IPS DF 6.9 (cell line): Measurements from ENCODE around the gene OBSCN.

Experiments used
- DNase-seq: peaks from one replicate; pipeline ENCODE4 v3.0.0-alpha.2; 2013; ENCODE audit warnings: low read depth, low spot score
- H3K27ac ChIP-seq: one replicate; pipeline ENCODE4 v1.5.1; 2013; ENCODE audit warnings: low read length, control low read depth
- H3K27me3 ChIP-seq: 2 replicates; pipeline ENCODE4 v1.6.1; 2013; ENCODE audit warnings: mild to moderate bottlenecking, low read length; ENCODE audit not compliant: control insufficient read depth, insufficient read depth
- H3K36me3 ChIP-seq: 2 replicates; pipeline ENCODE4 v1.6.1; 2013; ENCODE audit warnings: low read length; ENCODE audit not compliant: control insufficient read depth, insufficient read depth
- H3K4me1 ChIP-seq: 2 replicates; pipeline ENCODE4 v1.6.1; 2013; ENCODE audit warnings: low read length; ENCODE audit not compliant: control insufficient read depth, insufficient read depth
- H3K4me3 ChIP-seq: 2 replicates; pipeline ENCODE4 v1.5.1; 2013; ENCODE audit warnings: mild to moderate bottlenecking, low read length
- H3K9me3 ChIP-seq: 2 replicates; pipeline ENCODE4 v1.6.1; 2013; ENCODE audit warnings: low read length, inconsistent platforms; ENCODE audit not compliant: control insufficient read depth, insufficient read depth
- WGBS: extraction: QIAGEN DNeasy Blood & Tissue Kit; methylation state at CpG from one replicate; pipeline ENCODE4 v1.1.7; 2013; ENCODE audit warnings: mixed read lengths, missing lambda C conversion rate; ENCODE audit not compliant: insufficient read length, insufficient coverage; 5-methylcytosine and 5-hydroxymethylcytosine counted together

The OBSCN gene

GRCh38 chr1:228396770-228397662 is 189.2 kb downstream of the OBSCN start:
- H3K4me1 ChIP-seq = no peaks in the 10 kb centered on the region; the same call in 1 of the 2 replicates
- H3K27me3 ChIP-seq = no peaks in the 10 kb centered on the region
- WGBS = no CpG with 5 or more reads among the region's 21 CpGs
- peaks cover 34% of the 10 kb centered on the region for H3K36me3 ChIP-seq
- no peak for DNase-seq
- no peak overlapping the region for H3K27ac ChIP-seq
- H3K4me3 ChIP-seq = no peak overlapping the region
- H3K9me3 ChIP-seq = no peaks in the 10 kb centered on the region

- H3K4me1 ChIP-seq = no peaks in the 10 kb centered on the region; the same call in 1 of the 2 replicates
- WGBS = no CpG with 5 or more reads among the region's 6 CpGs
- peaks cover 34% of the 10 kb centered on the region for H3K36me3 ChIP-seq
- H3K4me3 ChIP-seq = no peak overlapping the region
- no peaks in the 10 kb centered on the region for H3K27me3 ChIP-seq
- no peak overlapping the region for H3K27ac ChIP-seq
- H3K9me3 ChIP-seq = no peaks in the 10 kb centered on the region
- no peak for DNase-seq
Measured at GRCh38 chr1:228397966-228398365, 190.1 kb downstream of the OBSCN start.

DNA sequence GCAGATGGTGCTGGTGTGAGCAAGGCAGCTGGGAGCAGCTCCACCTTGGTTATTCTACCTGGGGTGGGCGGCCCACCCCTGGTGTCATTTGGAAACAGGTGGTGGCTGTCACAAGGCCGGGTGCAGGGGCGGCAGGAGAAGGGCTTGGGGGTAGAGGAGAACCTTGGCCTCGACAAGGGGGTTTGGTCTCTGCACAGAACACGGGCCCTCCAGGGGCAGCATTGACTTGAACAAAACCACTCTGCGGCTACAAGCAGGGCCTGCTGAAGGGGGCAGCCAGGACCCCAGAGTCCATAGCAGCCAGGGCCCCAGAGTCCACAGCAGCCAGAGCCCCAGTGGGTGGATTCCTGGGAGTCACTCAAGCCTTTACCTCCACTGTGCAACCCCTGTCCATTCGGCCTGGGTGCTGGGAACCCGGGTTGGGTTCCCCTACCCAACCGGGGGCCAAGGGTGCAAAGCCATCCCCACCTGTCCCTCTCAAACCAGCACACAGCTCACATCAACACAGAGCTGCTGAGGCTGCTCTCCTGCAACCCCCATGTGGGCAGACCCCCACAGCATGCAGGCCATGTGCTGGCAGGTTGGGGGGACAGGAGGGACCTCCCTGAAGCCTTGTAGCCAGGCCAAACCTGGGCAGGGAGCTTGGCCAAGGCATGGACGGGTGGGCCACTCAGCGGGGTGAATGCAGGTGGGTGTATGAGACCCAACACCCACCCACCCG is 191.1 kb downstream of the OBSCN start:
- DNase-seq = no peak
- Histone ChIP-seq H3K27ac (no peak overlapping the region), H3K36me3 (peaks cover 34% of the 10 kb centered on the region), H3K27me3 (no peaks in the 10 kb centered on the region), H3K9me3 (no peaks in the 10 kb centered on the region), H3K4me1 (no peaks in the 10 kb centered on the region; the same call in 1 of the 2 replicates), H3K4me3 (no peak overlapping the region)
- no CpG with 5 or more reads among the region's 12 CpGs for WGBS

- no peak for DNase-seq
- H3K4me3 ChIP-seq = no peak overlapping the region
- H3K27ac ChIP-seq = no peak overlapping the region
- H3K36me3 ChIP-seq = peaks cover 34% of the 10 kb centered on the region
- no peaks in the 10 kb centered on the region; the same call in 1 of the 2 replicates for H3K4me1 ChIP-seq
- no peaks in the 10 kb centered on the region for H3K9me3 ChIP-seq
- WGBS = no CpG with 5 or more reads among the region's 14 CpGs
- no peaks in the 10 kb centered on the region for H3K27me3 ChIP-seq
Measured at GRCh38 chr1:228399531-228400236, 191.8 kb downstream of the OBSCN start.

- Histone ChIP-seq H3K27me3 (no peaks in the 10 kb centered on the region), H3K9me3 (no peaks in the 10 kb centered on the region), H3K4me1 (peaks cover 2% of the 10 kb centered on the region; the same call in 1 of the 2 replicates), H3K27ac (no peak overlapping the region), H3K4me3 (no peak overlapping the region), H3K36me3 (peaks cover 30% of the 10 kb centered on the region)
- DNase-seq = no peak
- no CpG with 5 or more reads among the region's 11 CpGs for WGBS
Measured at GRCh38 chr1:228400237-228400651, 192.4 kb downstream of the OBSCN start.

GRCh38 chr1:228400692-228401454 is 193.0 kb downstream of the OBSCN start:
- WGBS = no CpG with 5 or more reads among the region's 19 CpGs
- H3K27ac ChIP-seq = no peak overlapping the region
- H3K9me3 ChIP-seq = no peaks in the 10 kb centered on the region
- H3K36me3 ChIP-seq = peaks cover 30% of the 10 kb centered on the region
- no peak overlapping the region for H3K4me3 ChIP-seq
- no peaks in the 10 kb centered on the region for H3K27me3 ChIP-seq
- no peak for DNase-seq
- peaks cover 2% of the 10 kb centered on the region; the same call in 1 of the 2 replicates for H3K4me1 ChIP-seq

DNA sequence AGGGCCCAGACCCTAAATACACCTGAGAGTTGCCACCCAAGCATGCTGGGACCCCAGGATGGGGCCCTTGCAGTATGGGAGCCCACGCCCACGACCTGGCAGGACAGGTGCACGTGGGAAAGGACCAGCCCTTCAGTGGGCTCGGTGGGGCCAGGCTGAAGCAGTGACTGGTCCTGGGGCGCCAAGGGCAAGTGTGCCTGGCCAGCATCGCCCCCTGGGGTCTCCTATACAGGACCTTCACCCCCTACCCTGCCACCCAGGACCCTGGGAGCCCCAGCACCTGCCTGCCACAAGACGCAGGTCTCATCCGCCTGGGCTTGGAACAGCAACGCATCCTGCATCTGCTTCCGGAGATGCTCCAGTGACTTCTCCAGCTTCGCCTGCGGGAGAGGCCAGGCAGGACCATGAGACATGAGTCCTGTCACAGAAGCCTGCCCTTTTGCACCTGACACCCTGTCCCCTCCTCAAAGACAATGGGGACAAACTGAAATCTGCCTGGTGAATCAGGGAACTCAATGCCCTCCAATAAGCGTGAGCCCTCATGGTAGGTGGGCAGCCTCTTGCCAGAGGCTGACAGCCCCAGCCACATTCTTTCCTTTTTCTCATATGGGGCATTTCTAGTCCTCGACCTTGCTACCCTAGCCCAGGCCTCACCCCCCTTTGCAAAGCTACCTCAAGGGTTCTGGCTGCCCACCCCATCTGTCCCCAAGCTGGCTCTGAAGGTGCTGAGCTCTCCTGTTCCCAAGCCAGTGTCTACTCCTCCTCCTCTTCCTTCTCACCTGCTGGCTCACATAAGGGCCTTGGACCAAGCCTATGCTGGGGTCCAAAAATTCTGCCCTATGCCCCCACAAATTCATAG is 194.2 kb downstream of the OBSCN start:
- no CpG with 5 or more reads among the region's 14 CpGs for WGBS
- Histone ChIP-seq H3K27ac (no peak overlapping the region), H3K9me3 (no peaks in the 10 kb centered on the region), H3K4me3 (no peak overlapping the region), H3K4me1 (peaks cover 2% of the 10 kb centered on the region; the same call in 1 of the 2 replicates), H3K27me3 (no peaks in the 10 kb centered on the region), H3K36me3 (peaks cover 19% of the 10 kb centered on the region)
- no peak for DNase-seq

DNA sequence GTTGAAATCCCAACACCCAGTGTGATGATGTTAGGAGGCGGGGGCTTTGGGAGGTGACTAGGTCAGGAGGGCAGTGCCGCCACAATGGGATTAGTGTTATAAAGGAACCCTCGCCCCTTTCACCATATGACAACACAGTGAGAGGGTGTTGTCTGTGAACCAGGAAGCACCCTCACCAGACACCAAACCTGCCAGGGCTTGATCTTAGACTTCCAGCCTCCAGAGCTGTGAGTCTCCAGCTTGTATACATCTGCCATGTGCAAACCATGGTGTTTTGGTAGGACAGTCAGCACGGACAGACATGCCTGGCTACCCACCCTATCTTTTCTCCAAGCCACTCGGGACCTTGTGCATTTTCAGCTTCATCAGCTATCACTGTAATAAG is 194.8 kb downstream of the OBSCN start:
- whole genome bisulfite sequencing = no CpG with 5 or more reads among the region's 5 CpGs

DNA sequence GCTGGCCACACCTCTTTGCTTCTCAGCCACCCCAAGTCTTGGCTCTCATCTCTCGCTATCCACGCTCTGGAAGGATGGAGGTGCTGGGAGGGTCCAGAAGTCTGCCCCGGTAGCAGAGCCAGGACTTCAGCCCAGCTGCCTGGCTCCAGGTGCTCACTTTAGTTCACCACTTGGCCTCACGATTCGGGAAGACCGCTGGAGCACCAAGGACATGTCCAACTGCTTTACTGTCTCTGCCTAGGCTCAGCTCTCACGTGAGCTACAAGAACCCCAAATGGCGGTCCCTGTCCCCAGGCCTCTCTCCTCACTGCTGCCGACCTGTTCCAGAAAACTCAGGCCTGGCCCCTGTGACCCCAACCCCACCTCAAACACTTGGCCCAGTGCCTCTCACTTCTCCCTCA is 195.4 kb downstream of the OBSCN start:
- H3K27ac ChIP-seq = no peak overlapping the region
- peaks cover 5% of the 10 kb centered on the region for H3K4me1 ChIP-seq
- peaks cover 16% of the 10 kb centered on the region for H3K36me3 ChIP-seq
- DNase-seq = no peak
- no peaks in the 10 kb centered on the region for H3K27me3 ChIP-seq
- H3K4me3 ChIP-seq = no peak overlapping the region
- WGBS = no CpG with 5 or more reads among the region's 9 CpGs
- no peaks in the 10 kb centered on the region for H3K9me3 ChIP-seq

More for the DNA sequence above, 194.8 kb downstream of the OBSCN start:
- H3K27me3 ChIP-seq = no peaks in the 10 kb centered on the region
- DNase-seq = no peak
- H3K9me3 ChIP-seq = no peaks in the 10 kb centered on the region
- no peak overlapping the region for H3K4me3 ChIP-seq
- H3K4me1 ChIP-seq = peaks cover 2% of the 10 kb centered on the region; the same call in 1 of the 2 replicates
- no peak overlapping the region for H3K27ac ChIP-seq
- H3K36me3 ChIP-seq = peaks cover 16% of the 10 kb centered on the region
